NCI-H1048 (cell line): ENCODE results near the gene DENND5B.

Source experiments
- DNase-seq: peaks from one replicate; lab custom pipeline; 2025; lab: John Stamatoyannopoulos, UW

Gene DENND5B

GRCh38 chr12:31471823-31472222 is 119.1 kb downstream of the DENND5B start:
- no peak for DNase-seq

- no peak for DNase-seq
These were observed 119.9 kb downstream of the DENND5B start for GRCh38 chr12:31471051-31471450.

- DNase-seq, result no peak
These were observed 120.5 kb downstream of the DENND5B start for GRCh38 chr12:31470459-31470858.

GRCh38 chr12:31466768-31467167 is 124.2 kb downstream of the DENND5B start:
- DNase-seq, result no peak

- DNase-seq, result no peak
These were observed 125.9 kb downstream of the DENND5B start for GRCh38 chr12:31465002-31465401.

GRCh38 chr12:31460024-31460423 is 130.9 kb downstream of the DENND5B start:
- DNase-seq, result no peak

- no peak for DNase-seq
These were observed 134.4 kb downstream of the DENND5B start for GRCh38 chr12:31456562-31456961.

GRCh38 chr12:31444736-31445135 is 146.2 kb downstream of the DENND5B start:
- DNase-seq, result no peak

- DNase-seq, result no peak
These were observed 150.3 kb downstream of the DENND5B start for GRCh38 chr12:31440586-31440985.

- DNase-seq, result no peak
These were observed 150.8 kb downstream of the DENND5B start for GRCh38 chr12:31440134-31440533.

GRCh38 chr12:31431721-31432240 is 159.2 kb downstream of the DENND5B start:
- DNase-seq, result no peak

GRCh38 chr12:31423405-31423804 is 167.5 kb downstream of the DENND5B start:
- DNase-seq, result no peak

- no peak for DNase-seq
These were observed 178.6 kb downstream of the DENND5B start for GRCh38 chr12:31412292-31412801.

GRCh38 chr12:31408763-31409162 is 182.2 kb downstream of the DENND5B start:
- no peak for DNase-seq

GRCh38 chr12:31407562-31407961 is 183.4 kb downstream of the DENND5B start:
- DNase-seq, result no peak

- no peak for DNase-seq
These were observed 184.6 kb downstream of the DENND5B start for GRCh38 chr12:31406345-31406744.

- no peak for DNase-seq
These were observed 185.9 kb downstream of the DENND5B start for GRCh38 chr12:31405021-31405420.

GRCh38 chr12:31403099-31403607 is 187.8 kb downstream of the DENND5B start:
- peak; percentile 52 for DNase-seq

GRCh38 chr12:31393004-31393550 is 197.9 kb downstream of the DENND5B start:
- no peak for DNase-seq

GRCh38 chr12:31390991-31391390 is 199.9 kb downstream of the DENND5B start:
- no peak for DNase-seq

GRCh38 chr12:31388713-31389112 is 202.2 kb downstream of the DENND5B start:
- DNase-seq, result no peak

- DNase-seq, result no peak
These were observed 203.5 kb downstream of the DENND5B start for GRCh38 chr12:31387466-31387865.

GRCh38 chr12:31387011-31387410 is 203.9 kb downstream of the DENND5B start:
- DNase-seq, result no peak

- no peak for DNase-seq
These were observed 204.6 kb downstream of the DENND5B start for GRCh38 chr12:31386364-31386777.
